HUES64 (cell line): ENCODE results near the gene SSBP4.

Experiments
- H3K27ac ChIP-seq: 2 replicates; pipeline ENCODE4 v1.7.0; 2013; ENCODE audit warnings: low read depth, low read length, inconsistent platforms
- H3K27me3 ChIP-seq: 2 replicates; pipeline ENCODE4 v1.6.1; 2013; ENCODE audit warnings: mild to moderate bottlenecking, low read length; ENCODE audit not compliant: insufficient read depth
- H3K36me3 ChIP-seq: 2 replicates; pipeline ENCODE4 v1.6.1; 2013; ENCODE audit warnings: mild to moderate bottlenecking, low read length; ENCODE audit not compliant: insufficient read depth
- H3K4me1 ChIP-seq: 2 replicates; pipeline ENCODE4 v1.6.1; 2013; ENCODE audit warnings: mild to moderate bottlenecking, low read length, moderate library complexity; ENCODE audit not compliant: insufficient read depth
- H3K4me3 ChIP-seq: 2 replicates; pipeline ENCODE4 v1.5.1; 2013; ENCODE audit warnings: mild to moderate bottlenecking, low read length, moderate library complexity
- H3K9ac ChIP-seq: 2 replicates; pipeline ENCODE4 v1.6.1; 2013; ENCODE audit warnings: mild to moderate bottlenecking, low read depth, low read length
- H3K9me3 ChIP-seq: 2 replicates; pipeline ENCODE4 v1.6.1; 2013; ENCODE audit warnings: low read depth, low read length; ENCODE audit not compliant: insufficient read depth
- whole genome bisulfite sequencing: fragments of 150-250, 120-280 bp; methylation state at CpG from one replicate; pipeline ENCODE4 v1.1.7; 2013; ENCODE audit warnings: missing lambda C conversion rate; 5-methylcytosine and 5-hydroxymethylcytosine counted together

The SSBP4 gene

GRCh38 chr19:18386543-18387271, 32.5 kb upstream of the SSBP4 start:
- Histone ChIP-seq H3K4me3 (peak overlapping the region; percentile 34), H3K27ac (no peak overlapping the region), H3K27me3 (peaks cover 25% of the 10 kb centered on the region), H3K9ac (no peak overlapping the region), H3K9me3 (no peaks in the 10 kb centered on the region), H3K4me1 (peaks cover 6% of the 10 kb centered on the region; the same call in 1 of the 2 replicates), H3K36me3 (no peaks in the 10 kb centered on the region)
- WGBS, result 88% methylated on average over 14 of the region's 14 CpGs

DNA sequence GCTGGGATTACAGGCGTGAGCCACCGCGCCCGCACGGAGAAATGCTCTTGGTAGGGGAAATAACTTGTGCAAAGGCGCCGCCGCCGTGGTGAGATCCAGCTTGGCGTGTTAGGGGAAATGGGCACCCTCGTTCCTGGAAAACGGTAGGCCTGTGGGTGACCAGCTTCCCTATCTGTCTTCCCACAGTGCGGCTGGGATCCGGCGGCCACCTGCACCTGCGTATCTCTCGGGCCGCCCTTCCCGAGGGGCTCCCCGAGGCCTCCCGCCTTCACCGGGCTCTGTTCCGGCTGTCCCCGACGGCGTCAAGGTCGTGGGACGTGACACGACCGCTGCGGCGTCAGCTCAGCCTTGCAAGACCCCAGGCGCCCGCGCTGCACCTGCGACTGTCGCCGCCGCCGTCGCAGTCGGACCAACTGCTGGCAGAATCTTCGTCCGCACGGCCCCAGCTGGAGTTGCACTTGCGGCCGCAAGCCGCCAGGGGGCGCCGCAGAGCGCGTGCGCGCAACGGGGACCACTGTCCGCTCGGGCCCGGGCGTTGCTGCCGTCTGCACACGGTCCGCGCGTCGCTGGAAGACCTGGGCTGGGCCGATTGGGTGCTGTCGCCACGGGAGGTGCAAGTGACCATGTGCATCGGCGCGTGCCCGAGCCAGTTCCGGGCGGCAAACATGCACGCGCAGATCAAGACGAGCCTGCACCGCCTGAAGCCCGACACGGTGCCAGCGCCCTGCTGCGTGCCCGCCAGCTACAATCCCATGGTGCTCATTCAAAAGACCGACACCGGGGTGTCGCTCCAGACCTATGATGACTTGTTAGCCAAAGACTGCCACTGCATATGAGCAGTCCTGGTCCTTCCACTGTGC, 30.9 kb upstream of the SSBP4 start:
- H3K36me3 ChIP-seq, result no peaks in the 10 kb centered on the region
- no peak overlapping the region for H3K27ac ChIP-seq
- no peak overlapping the region; the same call in 1 of the 2 replicates for H3K9ac ChIP-seq
- WGBS, result 27% methylated on average over 86 of the region's 86 CpGs
- peak overlapping the region; percentile 38 for H3K4me3 ChIP-seq
- H3K9me3 ChIP-seq, result no peaks in the 10 kb centered on the region
- peaks cover 25% of the 10 kb centered on the region for H3K27me3 ChIP-seq
- peaks cover 6% of the 10 kb centered on the region; the same call in 1 of the 2 replicates for H3K4me1 ChIP-seq

GRCh38 chr19:18388960-18389725, 30.1 kb upstream of the SSBP4 start:
- Histone ChIP-seq H3K9ac (no peak overlapping the region), H3K36me3 (no peaks in the 10 kb centered on the region), H3K27ac (no peak overlapping the region), H3K27me3 (peaks cover 25% of the 10 kb centered on the region), H3K4me1 (peaks cover 6% of the 10 kb centered on the region; the same call in 1 of the 2 replicates), H3K9me3 (no peaks in the 10 kb centered on the region), H3K4me3 (no peak overlapping the region)
- 91% methylated on average over 12 of the region's 13 CpGs for WGBS

- Histone ChIP-seq H3K27ac (no peak overlapping the region), H3K9me3 (no peaks in the 10 kb centered on the region), H3K4me1 (peaks cover 6% of the 10 kb centered on the region; the same call in 1 of the 2 replicates), H3K36me3 (no peaks in the 10 kb centered on the region), H3K9ac (no peak overlapping the region), H3K27me3 (peaks cover 25% of the 10 kb centered on the region), H3K4me3 (no peak overlapping the region)
These were observed 29.5 kb upstream of the SSBP4 start for GRCh38 chr19:18389726-18390064.

- Histone ChIP-seq H3K4me3 (no peak overlapping the region), H3K36me3 (no peaks in the 10 kb centered on the region), H3K27ac (no peak overlapping the region), H3K4me1 (peaks cover 6% of the 10 kb centered on the region; the same call in 1 of the 2 replicates), H3K27me3 (peaks cover 25% of the 10 kb centered on the region), H3K9me3 (no peaks in the 10 kb centered on the region), H3K9ac (no peak overlapping the region)
- WGBS, result 89% methylated on average over 6 of the region's 6 CpGs
These were observed 28.9 kb upstream of the SSBP4 start for GRCh38 chr19:18390065-18390907.

DNA sequence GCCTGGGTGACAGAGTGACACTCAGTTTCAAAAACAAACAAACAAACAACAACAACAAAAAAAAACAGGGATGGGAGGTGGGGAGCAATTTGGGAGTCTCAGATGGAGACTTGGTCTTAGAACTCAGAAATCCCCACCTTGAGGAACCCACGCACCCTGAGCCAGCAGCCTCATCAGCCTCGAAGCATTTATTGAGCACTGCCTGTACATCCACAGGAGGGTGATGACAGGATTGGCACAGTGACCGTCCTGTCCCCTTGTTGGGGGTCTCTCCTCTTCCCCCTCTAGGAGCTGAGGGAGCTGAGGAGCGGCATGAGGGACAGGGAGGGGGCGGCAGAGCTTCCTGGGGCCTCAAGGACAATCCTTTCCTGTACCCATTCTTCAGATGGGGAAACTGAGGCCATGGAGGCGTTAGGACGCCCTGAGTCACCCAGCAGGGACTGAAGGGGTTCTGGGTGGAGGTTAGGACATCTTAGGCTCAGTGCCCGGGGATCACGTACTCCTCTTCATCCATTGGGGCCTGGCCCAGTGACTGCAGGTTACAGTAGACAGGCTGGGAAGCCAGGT, 27.6 kb upstream of the SSBP4 start:
- Histone ChIP-seq H3K4me3 (no peak overlapping the region), H3K27ac (no peak overlapping the region), H3K27me3 (peaks cover 25% of the 10 kb centered on the region), H3K9me3 (no peaks in the 10 kb centered on the region), H3K9ac (no peak overlapping the region), H3K36me3 (no peaks in the 10 kb centered on the region), H3K4me1 (no peaks in the 10 kb centered on the region)
- 84% methylated on average over 7 of the region's 9 CpGs for WGBS

DNA sequence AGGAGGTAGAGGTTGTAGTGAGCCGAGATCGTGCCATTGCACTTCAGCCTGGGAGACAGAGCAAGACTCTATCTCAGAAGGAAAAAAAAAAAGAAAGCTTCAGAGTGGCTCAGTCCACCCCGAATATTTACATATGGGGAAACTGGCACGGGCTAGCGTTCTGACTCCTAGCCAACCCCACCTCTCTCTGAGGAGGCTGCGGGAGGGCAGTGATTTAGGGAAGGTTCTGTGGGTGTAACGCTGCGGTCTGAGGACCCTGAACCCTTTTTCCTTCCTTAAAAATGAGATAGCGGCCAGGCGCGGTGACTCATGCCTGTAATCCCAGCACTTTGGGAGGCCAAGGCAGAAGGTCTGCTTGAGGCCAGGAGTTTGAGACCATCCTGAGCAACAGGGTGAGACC, 26.8 kb upstream of the SSBP4 start:
- Histone ChIP-seq H3K9ac (no peak overlapping the region), H3K27ac (no peak overlapping the region), H3K4me1 (no peaks in the 10 kb centered on the region), H3K4me3 (no peak overlapping the region), H3K27me3 (peaks cover 18% of the 10 kb centered on the region), H3K36me3 (no peaks in the 10 kb centered on the region), H3K9me3 (no peaks in the 10 kb centered on the region)
- 90% methylated on average over 11 of the region's 11 CpGs for WGBS

DNA sequence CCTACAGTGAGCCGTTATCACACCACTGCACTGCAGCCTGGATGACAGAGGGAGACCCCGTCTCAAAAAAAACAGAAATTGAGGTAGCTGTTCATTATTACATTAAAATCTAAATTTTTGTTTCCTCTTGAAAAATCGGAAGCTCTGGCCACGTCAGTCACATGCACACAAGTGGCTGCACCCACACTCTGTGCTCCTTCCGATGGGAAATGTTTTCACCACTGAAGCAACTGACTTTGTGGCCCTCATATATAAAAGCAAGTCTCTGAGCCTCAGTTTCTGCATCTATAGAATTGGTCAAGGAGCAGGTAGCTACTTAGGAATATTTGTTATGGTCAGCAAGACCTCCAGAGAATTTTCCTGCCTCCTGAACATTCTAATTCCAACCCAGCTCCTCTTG, 26.3 kb upstream of the SSBP4 start:
- no peak overlapping the region for H3K4me3 ChIP-seq
- H3K27me3 ChIP-seq, result peaks cover 13% of the 10 kb centered on the region
- H3K4me1 ChIP-seq, result no peaks in the 10 kb centered on the region
- no peak overlapping the region for H3K9ac ChIP-seq
- H3K36me3 ChIP-seq, result no peaks in the 10 kb centered on the region
- H3K27ac ChIP-seq, result no peak overlapping the region
- 92% methylated on average over 4 of the region's 5 CpGs for WGBS
- H3K9me3 ChIP-seq, result no peaks in the 10 kb centered on the region

GRCh38 chr19:18393836-18394235, 25.4 kb upstream of the SSBP4 start:
- 92% methylated on average over 7 of the region's 7 CpGs for WGBS
- peaks cover 4% of the 10 kb centered on the region for H3K27me3 ChIP-seq
- H3K9ac ChIP-seq, result no peak overlapping the region
- no peak overlapping the region for H3K4me3 ChIP-seq
- H3K4me1 ChIP-seq, result no peaks in the 10 kb centered on the region
- no peaks in the 10 kb centered on the region for H3K36me3 ChIP-seq
- H3K27ac ChIP-seq, result no peak overlapping the region
- H3K9me3 ChIP-seq, result no peaks in the 10 kb centered on the region

DNA sequence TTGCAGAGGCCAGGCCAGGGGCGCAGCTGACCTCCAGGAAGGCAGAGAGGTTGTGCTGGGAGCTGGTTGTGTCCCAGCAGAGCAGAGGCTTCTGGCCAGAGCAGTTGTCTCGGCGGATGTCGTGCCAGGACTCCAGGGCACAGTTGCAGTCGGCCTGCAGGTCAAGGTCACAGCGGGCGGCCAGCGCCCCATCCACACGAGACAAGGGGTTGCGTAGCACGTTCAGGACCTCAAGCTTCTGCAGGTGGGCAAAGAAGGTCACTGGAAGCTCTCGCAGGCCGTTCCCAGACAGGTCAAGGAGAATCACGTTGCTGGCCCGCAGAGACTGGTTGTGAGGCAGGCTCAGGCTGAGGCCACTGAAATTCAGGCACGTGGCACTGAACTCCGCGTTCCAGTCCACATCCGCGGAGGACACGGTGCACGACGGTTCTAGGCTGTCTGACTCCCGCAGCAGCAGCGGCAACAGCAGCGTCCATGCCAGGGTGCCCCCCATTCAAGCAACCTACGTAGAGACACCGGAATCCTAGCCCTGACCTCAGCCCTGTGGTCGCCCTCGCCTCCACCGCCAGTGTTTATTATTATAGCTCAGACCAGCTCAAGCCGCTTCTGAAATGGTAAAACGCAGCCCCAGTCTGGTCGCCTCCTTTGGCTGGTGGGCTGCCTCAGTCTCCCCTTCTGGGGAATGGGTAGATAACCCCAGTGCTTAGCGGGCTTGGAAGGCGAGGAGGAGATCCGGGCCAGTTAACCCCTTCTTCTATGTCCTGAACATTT, 22.5 kb upstream of the SSBP4 start:
- Histone ChIP-seq H3K4me1 (no peaks in the 10 kb centered on the region), H3K9ac (no peak overlapping the region), H3K4me3 (no peak overlapping the region), H3K27ac (no peak overlapping the region), H3K9me3 (no peaks in the 10 kb centered on the region), H3K36me3 (no peaks in the 10 kb centered on the region), H3K27me3 (no peaks in the 10 kb centered on the region)
- WGBS, result 85% methylated on average over 37 of the region's 37 CpGs
